GM12801 (cell line): Measurements from ENCODE around the gene UBXN2A.

ENCODE experiments used
- CTCF ChIP-seq: IDR thresholded peaks from one replicate; pipeline ENCODE4 v1.5.1; 2011; ENCODE audit warnings: control low read depth; ENCODE audit not compliant: insufficient read length; ENCODE audit errors: extremely low read depth

UBXN2A gene

GRCh38 chr2:24011250-24012104 is 71.2 kb downstream of the UBXN2A start:
- no peak for TF ChIP-seq CTCF

GRCh38 chr2:24012521-24013188 is 72.4 kb downstream of the UBXN2A start:
- no peak for TF ChIP-seq CTCF

GRCh38 chr2:24015562-24016375 is 75.5 kb downstream of the UBXN2A start:
- TF ChIP-seq CTCF, result no peak

- TF ChIP-seq CTCF, result no peak
Measured at GRCh38 chr2:24016376-24016761, 76.1 kb downstream of the UBXN2A start.

GRCh38 chr2:24016853-24017703 is 76.8 kb downstream of the UBXN2A start:
- TF ChIP-seq CTCF, result no peak

GRCh38 chr2:24017711-24018110 is 77.4 kb downstream of the UBXN2A start:
- TF ChIP-seq CTCF, result no peak

- TF ChIP-seq CTCF, result no peak
Measured at GRCh38 chr2:24018241-24018640, 78.0 kb downstream of the UBXN2A start.
